ENCODE results near the gene MPPE1.
"Not testable (repeated sequence)": the region's sequence is repeated elsewhere in the genome, so short reads cannot be mapped to it uniquely, and the experiment has no call there.

Gene MPPE1

GRCh38 chr18:11925800-11926481 is 17.8 kb upstream of the MPPE1 start:
- DNase-seq (ENCODE audit: low read depth, low spot score) = peak; percentile 73

- no peak for DNase-seq (ENCODE audit: low read depth, low spot score)
These were observed 15.3 kb upstream of the MPPE1 start for GRCh38 chr18:11923450-11923849.

GRCh38 chr18:11919522-11919921 is 11.4 kb upstream of the MPPE1 start:
- DNase-seq (ENCODE audit: low read depth, low spot score) = not testable (repeated sequence)

GRCh38 chr18:11916880-11917279 is 8.8 kb upstream of the MPPE1 start:
- DNase-seq (ENCODE audit: low read depth, low spot score) = not testable (repeated sequence)

GRCh38 chr18:11909591-11910026 is 1.5 kb upstream of the MPPE1 start:
- DNase-seq (ENCODE audit: low read depth, low spot score) = no peak

- no peak for DNase-seq (ENCODE audit: low read depth, low spot score)
These were observed 941 bp upstream of the MPPE1 start for GRCh38 chr18:11909061-11909455.

GRCh38 chr18:11906926-11907874 is 917 bp downstream of the MPPE1 start:
- no peak for DNase-seq (ENCODE audit: low read depth, low spot score)

GRCh38 chr18:11906176-11906575 is 1.9 kb downstream of the MPPE1 start:
- no peak for DNase-seq (ENCODE audit: low read depth, low spot score)

GRCh38 chr18:11905613-11906012 is 2.5 kb downstream of the MPPE1 start:
- no peak for DNase-seq (ENCODE audit: low read depth, low spot score)

- no peak for DNase-seq (ENCODE audit: low read depth, low spot score)
These were observed 5.4 kb downstream of the MPPE1 start for GRCh38 chr18:11902522-11903292.

- DNase-seq (ENCODE audit: low read depth, low spot score) = no peak
These were observed 6.2 kb downstream of the MPPE1 start for GRCh38 chr18:11901826-11902438.

- DNase-seq (ENCODE audit: low read depth, low spot score) = no peak
These were observed 9.1 kb downstream of the MPPE1 start for GRCh38 chr18:11899063-11899462.

GRCh38 chr18:11897781-11898180 is 10.3 kb downstream of the MPPE1 start:
- DNase-seq (ENCODE audit: low read depth, low spot score) = no peak

GRCh38 chr18:11892438-11892837 is 15.7 kb downstream of the MPPE1 start:
- not testable (repeated sequence) for DNase-seq (ENCODE audit: low read depth, low spot score)

- no peak for DNase-seq (ENCODE audit: low read depth, low spot score)
These were observed 16.4 kb downstream of the MPPE1 start for GRCh38 chr18:11891737-11892136.

- no peak for DNase-seq (ENCODE audit: low read depth, low spot score)
These were observed 18.8 kb downstream of the MPPE1 start for GRCh38 chr18:11889284-11889683.

- DNase-seq (ENCODE audit: low read depth, low spot score) = no peak
These were observed 19.4 kb downstream of the MPPE1 start for GRCh38 chr18:11888726-11889125.

- DNase-seq (ENCODE audit: low read depth, low spot score) = no peak
These were observed 20.6 kb downstream of the MPPE1 start for GRCh38 chr18:11887328-11888128.

GRCh38 chr18:11886577-11887110 is 21.5 kb downstream of the MPPE1 start:
- no peak for DNase-seq (ENCODE audit: low read depth, low spot score)

- DNase-seq (ENCODE audit: low read depth, low spot score) = no peak
These were observed 22.7 kb downstream of the MPPE1 start for GRCh38 chr18:11885278-11885947.
